ENCODE data around the gene ST6GALNAC4.
A peak's percentile ranks its signal among the peaks of the same experiment; 100 is the strongest.

The ST6GALNAC4 gene

GRCh38 chr9:127960410-127961154, 43.7 kb upstream of the ST6GALNAC4 start:
- DNase-seq (ENCODE audit: insufficient read length, low spot score) (no peak), FAIRE-seq (no peak)
- TF ChIP-seq CTCF (IDR thresholded peaks at IDR 0.05; ENCODE audit: insufficient read depth, missing control alignments) = no peak

GRCh38 chr9:127959841-127960409, 43.1 kb upstream of the ST6GALNAC4 start:
- no peak for DNase-seq (ENCODE audit: insufficient read length, low spot score)
- TF ChIP-seq CTCF (IDR thresholded peaks at IDR 0.05; ENCODE audit: insufficient read depth, missing control alignments) = no peak
- FAIRE-seq = no peak

GRCh38 chr9:127959398-127959797, 42.6 kb upstream of the ST6GALNAC4 start:
- no peak for FAIRE-seq
- DNase-seq (ENCODE audit: insufficient read length, low spot score) = no peak
- TF ChIP-seq CTCF (IDR thresholded peaks at IDR 0.05; ENCODE audit: insufficient read depth, missing control alignments) = no peak

- no peak for FAIRE-seq
- no peak for TF ChIP-seq CTCF (IDR thresholded peaks at IDR 0.05; ENCODE audit: insufficient read depth, missing control alignments)
- DNase-seq (ENCODE audit: insufficient read length, low spot score) = no peak
Observed at GRCh38 chr9:127958728-127959127, 41.9 kb upstream of the ST6GALNAC4 start.

- FAIRE-seq = no peak
- TF ChIP-seq CTCF (IDR thresholded peaks at IDR 0.05; ENCODE audit: insufficient read depth, missing control alignments) = peak; percentile 29
- no peak for DNase-seq (ENCODE audit: insufficient read length, low spot score)
Observed at GRCh38 chr9:127955294-127956015, 38.6 kb upstream of the ST6GALNAC4 start.

GRCh38 chr9:127954831-127955293, 38.0 kb upstream of the ST6GALNAC4 start:
- FAIRE-seq = no peak
- no peak for TF ChIP-seq CTCF (IDR thresholded peaks at IDR 0.05; ENCODE audit: insufficient read depth, missing control alignments)
- DNase-seq (ENCODE audit: insufficient read length, low spot score) = no peak

Data from D721Med (cell line).